ENCODE data around the gene TNNT1.

DNA sequence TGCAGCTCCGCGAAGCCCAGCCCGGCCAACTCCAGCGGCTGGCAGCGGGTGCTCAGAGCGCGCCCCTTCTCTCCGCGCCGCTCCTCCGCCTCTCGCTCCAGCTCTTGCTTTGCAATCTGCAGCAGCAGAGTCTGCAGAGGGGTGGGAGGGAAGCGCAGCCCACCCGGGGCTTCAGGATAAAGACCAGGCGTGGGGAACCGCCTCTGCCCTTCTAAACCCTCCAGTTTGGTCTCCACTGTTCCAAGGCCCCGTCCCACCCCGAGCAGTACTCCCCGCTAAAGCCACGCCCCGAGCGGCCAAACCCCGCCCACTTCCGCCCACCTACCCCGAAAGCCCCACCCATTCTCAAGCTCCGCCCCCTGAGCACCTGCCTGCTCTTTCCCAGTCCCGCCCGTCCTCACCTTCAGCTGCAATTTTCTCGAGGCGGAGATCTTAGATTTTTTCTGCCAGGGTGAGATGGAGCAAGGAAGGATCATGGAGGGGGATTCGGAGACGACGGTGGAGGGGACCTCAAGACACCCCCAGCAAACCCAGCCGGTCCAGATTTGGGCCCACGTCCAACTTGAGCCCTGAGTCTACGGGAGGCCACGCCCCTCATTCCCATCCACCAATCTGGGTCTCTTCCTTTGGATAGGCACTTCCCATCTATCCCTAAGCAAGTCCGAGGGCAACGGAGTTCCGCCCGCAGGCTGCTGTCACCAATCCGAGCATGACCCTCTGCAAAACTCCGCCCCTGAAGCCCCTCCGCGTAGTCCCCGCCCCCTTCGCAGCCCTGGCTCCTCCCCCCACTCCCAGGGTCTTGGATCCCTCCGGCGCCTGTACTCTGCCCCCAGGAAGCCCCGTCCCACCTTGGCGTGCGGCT is 7.4 kb upstream of the TNNT1 start:
- TF ChIP-seq, protein P1, sequence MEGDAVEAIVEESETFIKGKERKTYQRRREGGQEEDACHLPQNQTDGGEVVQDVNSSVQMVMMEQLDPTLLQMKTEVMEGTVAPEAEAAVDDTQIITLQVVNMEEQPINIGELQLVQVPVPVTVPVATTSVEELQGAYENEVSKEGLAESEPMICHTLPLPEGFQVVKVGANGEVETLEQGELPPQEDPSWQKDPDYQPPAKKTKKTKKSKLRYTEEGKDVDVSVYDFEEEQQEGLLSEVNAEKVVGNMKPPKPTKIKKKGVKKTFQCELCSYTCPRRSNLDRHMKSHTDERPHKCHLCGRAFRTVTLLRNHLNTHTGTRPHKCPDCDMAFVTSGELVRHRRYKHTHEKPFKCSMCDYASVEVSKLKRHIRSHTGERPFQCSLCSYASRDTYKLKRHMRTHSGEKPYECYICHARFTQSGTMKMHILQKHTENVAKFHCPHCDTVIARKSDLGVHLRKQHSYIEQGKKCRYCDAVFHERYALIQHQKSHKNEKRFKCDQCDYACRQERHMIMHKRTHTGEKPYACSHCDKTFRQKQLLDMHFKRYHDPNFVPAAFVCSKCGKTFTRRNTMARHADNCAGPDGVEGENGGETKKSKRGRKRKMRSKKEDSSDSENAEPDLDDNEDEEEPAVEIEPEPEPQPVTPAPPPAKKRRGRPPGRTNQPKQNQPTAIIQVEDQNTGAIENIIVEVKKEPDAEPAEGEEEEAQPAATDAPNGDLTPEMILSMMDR (IDR thresholded peaks at IDR 0.05), result no peak
- TF ChIP-seq POLR2A (IDR thresholded peaks at IDR 0.05) (no peak), POLR2AphosphoS5 (IDR thresholded peaks at IDR 0.05) (no peak), EP300 (IDR thresholded peaks at IDR 0.05) (no peak)

All from suprapubic skin (tissue), 4 donors.